Activated CD4-positive, alpha-beta T cell treated with anti-CD3 and anti-CD28 coated beads, Interleukin-2, amount 10 ng/mL, durations not matched to agents 7 days and 5 days (primary cell): Measurements from ENCODE around the gene UGT2B17. TPM values are rescaled to one million over a fixed set of nuclear protein-coding genes. Genes with fewer than 3 reads are reported as not detected.
"Not testable (repeated sequence)": the region's sequence is repeated elsewhere in the genome, so short reads cannot be mapped to it uniquely, and the experiment has no call there.

ENCODE experiments used
- CTCF ChIA-PET: fragments of 350-600 bp; sonication (Branson Sonifier 250); formaldehyde crosslinking; loops from one replicate; lab custom pipeline; 2021; ENCODE audit warnings: antibody characterized with exemption; lab: Charles Lee
- POLR2A ChIA-PET: fragments of 350-600 bp; sonication (Branson Sonifier 250); formaldehyde crosslinking; loops from one replicate; lab custom pipeline; 2021; ENCODE audit warnings: antibody characterized with exemption; lab: Charles Lee
- DNase-seq: peaks from one replicate; pipeline ENCODE4 v3.0.0-alpha.2; 2020
- H3K27ac Mint-ChIP-seq: one replicate; pipeline ENCODE4 v1.8.0; 2021; ENCODE audit warnings: mild to moderate bottlenecking, moderate library complexity, mixed read lengths
- H3K27me3 Mint-ChIP-seq: one replicate; pipeline ENCODE4 v1.8.0; 2021; ENCODE audit warnings: mixed read lengths
- H3K36me3 Mint-ChIP-seq: one replicate; pipeline ENCODE4 v1.8.0; 2021; ENCODE audit warnings: low read depth, mixed read lengths
- H3K4me1 Mint-ChIP-seq: one replicate; pipeline ENCODE4 v1.8.0; 2021; ENCODE audit warnings: mixed read lengths
- H3K4me3 Mint-ChIP-seq: one replicate; pipeline ENCODE4 v1.8.0; 2021; ENCODE audit warnings: mild to moderate bottlenecking, moderate library complexity, mixed read lengths
- H3K9me3 Mint-ChIP-seq: one replicate; pipeline ENCODE4 v1.8.0; 2021; ENCODE audit warnings: mixed read lengths
- total RNA-seq, 2 experiments: library from RNA; stranded (reverse); gene quantifications; one replicate each; pipeline ENCODE4 v1.2.3, GENCODE V29; 2021

UGT2B17 gene
- total RNA-seq, 2 experiments from 2014 or later, result not detected

- CTCF ChIA-PET, H3K4me1 Mint-ChIP-seq, H3K4me3 Mint-ChIP-seq, H3K9me3 Mint-ChIP-seq, H3K36me3 Mint-ChIP-seq, DNase-seq, POLR2A ChIA-PET, H3K27ac Mint-ChIP-seq, H3K27me3 Mint-ChIP-seq: not testable (repeated sequence)
Measured at GRCh38 chr4:68553830-68554229, 22.3 kb downstream of the UGT2B17 start.

- H3K4me3 Mint-ChIP-seq, POLR2A ChIA-PET, CTCF ChIA-PET, DNase-seq, H3K4me1 Mint-ChIP-seq, H3K9me3 Mint-ChIP-seq, H3K27ac Mint-ChIP-seq, H3K36me3 Mint-ChIP-seq, H3K27me3 Mint-ChIP-seq: not testable (repeated sequence)
Measured at GRCh38 chr4:68552818-68553811, 23.0 kb downstream of the UGT2B17 start.

GRCh38 chr4:68542742-68543141 lies 33.4 kb downstream of the UGT2B17 start:
- DNase-seq, POLR2A ChIA-PET, H3K27me3 Mint-ChIP-seq, H3K9me3 Mint-ChIP-seq, H3K4me3 Mint-ChIP-seq, H3K36me3 Mint-ChIP-seq, H3K27ac Mint-ChIP-seq, CTCF ChIA-PET, H3K4me1 Mint-ChIP-seq: not testable (repeated sequence)

GRCh38 chr4:68536375-68536774 lies 39.7 kb downstream of the UGT2B17 start:
- Mint-ChIP-seq H3K4me3 (no peak overlapping the region), H3K27me3 (no peaks in the 10 kb centered on the region), H3K4me1 (no peaks in the 10 kb centered on the region), H3K9me3 (no peaks in the 10 kb centered on the region), H3K36me3 (no peaks in the 10 kb centered on the region), H3K27ac (no peak overlapping the region)
- ChIA-PET POLR2A (no interaction called here), CTCF (interaction anchor here (0.6 kb wide), 1 partner anchor 313 kb away, joined by 3 read pairs; no protein-coding TSS in a partner anchor)
- DNase-seq, result no peak

GRCh38 chr4:68535974-68536373 lies 40.1 kb downstream of the UGT2B17 start:
- POLR2A ChIA-PET, result no interaction called here
- Mint-ChIP-seq H3K9me3 (no peaks in the 10 kb centered on the region), H3K4me3 (no peak overlapping the region), H3K27ac (no peak overlapping the region), H3K27me3 (no peaks in the 10 kb centered on the region), H3K36me3 (no peaks in the 10 kb centered on the region), H3K4me1 (no peaks in the 10 kb centered on the region)
- CTCF ChIA-PET, result interaction anchor here (0.6 kb wide), 1 partner anchor 314 kb away, joined by 3 read pairs; no protein-coding TSS in a partner anchor
- DNase-seq, result no peak

GRCh38 chr4:68522232-68522631 lies 53.9 kb downstream of the UGT2B17 start:
- H3K36me3 Mint-ChIP-seq, DNase-seq, CTCF ChIA-PET, H3K27ac Mint-ChIP-seq, POLR2A ChIA-PET, H3K9me3 Mint-ChIP-seq, H3K4me3 Mint-ChIP-seq, H3K4me1 Mint-ChIP-seq, H3K27me3 Mint-ChIP-seq: not testable (repeated sequence)

- Mint-ChIP-seq H3K9me3 (no peaks in the 10 kb centered on the region), H3K27ac (no peak overlapping the region), H3K4me3 (no peak overlapping the region), H3K27me3 (no peaks in the 10 kb centered on the region), H3K36me3 (no peaks in the 10 kb centered on the region), H3K4me1 (no peaks in the 10 kb centered on the region)
- ChIA-PET CTCF (no interaction called here), POLR2A (no interaction called here)
- DNase-seq, result no peak
Measured at GRCh38 chr4:68520985-68521384, 55.1 kb downstream of the UGT2B17 start.

- Mint-ChIP-seq H3K4me3 (no peak overlapping the region), H3K4me1 (no peaks in the 10 kb centered on the region), H3K9me3 (no peaks in the 10 kb centered on the region), H3K27me3 (no peaks in the 10 kb centered on the region), H3K36me3 (no peaks in the 10 kb centered on the region), H3K27ac (no peak overlapping the region)
- no peak for DNase-seq
- CTCF ChIA-PET, result no interaction called here
- POLR2A ChIA-PET, result no interaction called here
Measured at GRCh38 chr4:68518889-68519288, 57.2 kb downstream of the UGT2B17 start.

GRCh38 chr4:68505452-68505851 lies 70.7 kb downstream of the UGT2B17 start:
- H3K4me3 Mint-ChIP-seq, H3K36me3 Mint-ChIP-seq, H3K27ac Mint-ChIP-seq, H3K9me3 Mint-ChIP-seq, DNase-seq, CTCF ChIA-PET, POLR2A ChIA-PET, H3K27me3 Mint-ChIP-seq: not testable (repeated sequence)
- peaks cover 17% of the 10 kb centered on the region for H3K4me1 Mint-ChIP-seq

GRCh38 chr4:68504836-68505235 lies 71.3 kb downstream of the UGT2B17 start:
- peak; percentile 50 for DNase-seq
- H3K36me3 Mint-ChIP-seq, H3K9me3 Mint-ChIP-seq, H3K4me3 Mint-ChIP-seq, POLR2A ChIA-PET, CTCF ChIA-PET, H3K27ac Mint-ChIP-seq, H3K27me3 Mint-ChIP-seq: not testable (repeated sequence)
- H3K4me1 Mint-ChIP-seq, result peaks cover 17% of the 10 kb centered on the region

- H3K4me3 Mint-ChIP-seq, CTCF ChIA-PET, H3K27ac Mint-ChIP-seq, H3K36me3 Mint-ChIP-seq, POLR2A ChIA-PET, DNase-seq, H3K27me3 Mint-ChIP-seq, H3K9me3 Mint-ChIP-seq: not testable (repeated sequence)
- H3K4me1 Mint-ChIP-seq, result peaks cover 19% of the 10 kb centered on the region
Measured at GRCh38 chr4:68503462-68503861, 72.7 kb downstream of the UGT2B17 start.

GRCh38 chr4:68499021-68499420 lies 77.1 kb downstream of the UGT2B17 start:
- H3K27ac Mint-ChIP-seq, result no peak overlapping the region
- peaks cover 5% of the 10 kb centered on the region for H3K4me1 Mint-ChIP-seq
- ChIA-PET CTCF (interaction anchor here (0.6 kb wide), 1 partner anchor 636 kb away, joined by 3 read pairs; no protein-coding TSS in a partner anchor), POLR2A (no interaction called here)
- no peaks in the 10 kb centered on the region for H3K9me3 Mint-ChIP-seq
- peaks cover 2% of the 10 kb centered on the region for H3K27me3 Mint-ChIP-seq
- DNase-seq, result no peak
- no peak overlapping the region for H3K4me3 Mint-ChIP-seq
- H3K36me3 Mint-ChIP-seq, result no peaks in the 10 kb centered on the region

GRCh38 chr4:68498413-68499007 lies 77.6 kb downstream of the UGT2B17 start:
- DNase-seq, result peak; percentile 75
- H3K36me3 Mint-ChIP-seq, result no peaks in the 10 kb centered on the region
- no peak overlapping the region for H3K27ac Mint-ChIP-seq
- peaks cover 5% of the 10 kb centered on the region for H3K4me1 Mint-ChIP-seq
- no peak overlapping the region for H3K4me3 Mint-ChIP-seq
- ChIA-PET POLR2A (no interaction called here), CTCF (interaction anchor here (0.6 to 0.9 kb wide), 2 partner anchors 9 to 637 kb away, joined by 3 read pairs; no protein-coding TSS in a partner anchor)
- H3K27me3 Mint-ChIP-seq, result peaks cover 2% of the 10 kb centered on the region
- no peaks in the 10 kb centered on the region for H3K9me3 Mint-ChIP-seq
